ENCODE data around the gene TCERG1. TPM values are rescaled to one million over a fixed set of nuclear protein-coding genes. Genes with fewer than 3 reads are reported as not detected.

The TCERG1 gene
- total RNA-seq, 1 experiment from 2014 or later: 112 TPM

- Histone ChIP-seq H3K14ac (ENCODE audit: insufficient read depth, low read length) (no peak overlapping the region), H3K27ac (ENCODE audit: insufficient read length, low read depth, low read length) (no peak overlapping the region), H3T11ph (ENCODE audit: low read length) (no peak overlapping the region), H2BK15ac (ENCODE audit: low read depth, low read length) (no peak overlapping the region), H4K5ac (ENCODE audit: insufficient read length, low read depth, low read length) (no peak overlapping the region), H3K4ac (ENCODE audit: low read depth, low read length) (no peak overlapping the region), H3K79me2 (ENCODE audit: insufficient read depth, low read length) (no peaks in the 10 kb centered on the region), H3K4me1 (ENCODE audit: insufficient read depth, low read length) (no peaks in the 10 kb centered on the region), H2AK5ac (ENCODE audit: insufficient read length, low read length) (no peak overlapping the region), H3K23me2 (ENCODE audit: insufficient read length, low read depth, low read length, poor library complexity, severe bottlenecking) (no peaks in the 10 kb centered on the region), H4K20me1 (ENCODE audit: control insufficient read depth, insufficient read depth, insufficient read length) (no peaks in the 10 kb centered on the region), H4K91ac (ENCODE audit: insufficient read length, low read depth, low read length) (no peak overlapping the region), H4K8ac (replicated peaks; ENCODE audit: insufficient read length, low read depth, low read length) (no peak overlapping the region), H2BK120ac (ENCODE audit: low read depth, low read length, poor library complexity, severe bottlenecking) (no peak overlapping the region), H3K9ac (ENCODE audit: extremely low read depth, insufficient read length, low read length) (no peak overlapping the region), H2AFZ (ENCODE audit: low read length) (no peak overlapping the region), H3K23ac (ENCODE audit: insufficient read length, low read depth, low read length) (no peak overlapping the region), H2BK12ac (ENCODE audit: insufficient read length, low read depth, low read length) (no peak overlapping the region), H2BK20ac (ENCODE audit: low read depth, low read length, poor library complexity, severe bottlenecking) (no peak overlapping the region), H2BK5ac (ENCODE audit: insufficient read length, low read length) (no peak overlapping the region), H3K56ac (ENCODE audit: insufficient read length, low read depth, low read length) (no peak overlapping the region), H3K4me2 (ENCODE audit: insufficient read depth, insufficient read length, low read length) (no peak overlapping the region), H3K18ac (ENCODE audit: insufficient read length, low read depth, low read length) (no peak overlapping the region), H3K79me1 (ENCODE audit: insufficient read depth, low read depth, low read length, poor library complexity, severe bottlenecking) (no peaks in the 10 kb centered on the region), H3K9me3 (ENCODE audit: control insufficient read depth, low read depth, low read length) (no peaks in the 10 kb centered on the region), H3K27me3 (ENCODE audit: insufficient read depth, low read length) (no peaks in the 10 kb centered on the region)
- Mint-ChIP-seq H3K4me3 (no peak overlapping the region), H3K4me1 (no peaks in the 10 kb centered on the region), H3K36me3 (ENCODE audit: insufficient read depth in 1 of 3, low read depth in 3 of 3) (peaks cover 24 to 69% (median 66%) of the 10 kb centered on the region in 3 experiments; a peak in 6 of 7 replicates), H3K27me3 (ENCODE audit: low read depth) (no peaks in the 10 kb centered on the region), H3K9me3 (no peaks in the 10 kb centered on the region), H3K27ac (no peak overlapping the region)
- WGBS (ENCODE audit: extremely low coverage, insufficient read length, low lambda C conversion rate): no CpG with 5 or more reads among the region's 1 CpG
- no peak for DNase-seq
- TF ChIP-seq CTCF (conservative IDR thresholded peaks at IDR 0.05): no peak
Measured at GRCh38 chr5:146475906-146476305, 28.8 kb downstream of the TCERG1 start.
